Kasumi-1 (cell line): ENCODE results near the gene AGAP3.

ENCODE experiments used
- DNase-seq, 2 experiments: peaks; one replicate each; lab custom pipeline; 2025; lab: John Stamatoyannopoulos, UW

Gene AGAP3

DNA sequence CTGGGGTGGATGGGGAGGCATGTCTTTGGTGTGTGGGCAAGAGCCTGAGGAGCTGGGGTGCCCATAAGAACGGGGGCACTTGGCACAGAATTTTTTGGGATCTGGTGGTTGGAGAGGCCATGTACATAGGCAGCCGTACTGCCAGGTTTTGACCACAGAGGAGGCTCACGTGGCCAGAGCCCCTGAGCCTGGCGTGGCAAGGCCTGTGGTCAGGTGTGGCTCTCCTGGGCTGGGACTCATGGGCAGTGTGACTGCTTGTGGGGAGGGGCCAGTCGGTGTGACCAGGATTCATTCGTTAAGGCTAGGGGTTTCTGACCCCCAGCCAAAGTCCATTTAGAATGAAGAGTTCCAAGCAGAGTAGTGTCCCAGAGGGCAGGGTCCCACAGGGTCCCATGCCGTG, 38.2 kb downstream of the AGAP3 start:
- no peak for DNase-seq

DNA sequence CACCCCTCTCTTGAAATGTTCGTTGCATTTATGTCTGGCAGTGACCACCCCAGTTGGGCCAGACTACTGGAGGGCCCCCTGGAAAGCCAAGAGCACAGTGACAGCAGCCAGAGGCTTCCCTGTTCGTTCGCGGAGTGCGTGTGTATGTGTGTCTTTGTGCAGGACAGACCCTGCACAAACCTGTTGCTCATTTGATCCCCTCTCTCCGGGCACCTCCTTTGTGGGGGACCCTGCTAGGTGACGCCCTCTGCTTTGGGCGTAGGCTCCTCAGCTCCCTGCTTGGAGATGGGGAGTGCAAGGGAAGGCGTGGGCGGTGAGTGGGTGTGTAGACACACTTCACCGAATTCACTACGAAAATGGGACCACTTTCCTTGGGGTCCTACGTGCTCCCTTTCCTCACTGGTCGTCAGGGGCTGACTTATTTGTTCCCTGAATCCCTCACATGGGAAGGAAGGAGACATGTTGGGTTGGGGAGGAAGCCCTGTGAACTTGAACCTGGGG, 38.7 kb downstream of the AGAP3 start:
- no peak for DNase-seq

DNA sequence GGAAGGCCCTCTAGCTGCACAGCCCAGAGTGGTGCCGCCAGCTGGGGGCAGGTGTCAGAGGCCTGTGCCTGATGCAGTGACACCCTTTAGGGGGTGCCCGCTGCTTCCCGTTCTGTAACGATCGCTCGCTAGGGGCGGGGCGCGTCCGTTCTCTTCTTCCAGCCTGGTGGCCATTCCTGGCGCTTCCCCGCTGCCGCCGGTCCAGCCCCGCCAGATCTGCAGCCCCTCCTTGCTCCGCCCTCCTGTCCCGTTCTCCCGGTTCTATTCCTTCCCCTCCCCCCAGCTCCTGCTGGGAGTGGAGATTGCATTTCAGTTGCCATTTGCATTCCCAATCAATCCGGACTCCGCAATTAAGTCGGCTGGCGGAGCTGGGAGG, 39.2 kb downstream of the AGAP3 start:
- no peak for DNase-seq

DNA sequence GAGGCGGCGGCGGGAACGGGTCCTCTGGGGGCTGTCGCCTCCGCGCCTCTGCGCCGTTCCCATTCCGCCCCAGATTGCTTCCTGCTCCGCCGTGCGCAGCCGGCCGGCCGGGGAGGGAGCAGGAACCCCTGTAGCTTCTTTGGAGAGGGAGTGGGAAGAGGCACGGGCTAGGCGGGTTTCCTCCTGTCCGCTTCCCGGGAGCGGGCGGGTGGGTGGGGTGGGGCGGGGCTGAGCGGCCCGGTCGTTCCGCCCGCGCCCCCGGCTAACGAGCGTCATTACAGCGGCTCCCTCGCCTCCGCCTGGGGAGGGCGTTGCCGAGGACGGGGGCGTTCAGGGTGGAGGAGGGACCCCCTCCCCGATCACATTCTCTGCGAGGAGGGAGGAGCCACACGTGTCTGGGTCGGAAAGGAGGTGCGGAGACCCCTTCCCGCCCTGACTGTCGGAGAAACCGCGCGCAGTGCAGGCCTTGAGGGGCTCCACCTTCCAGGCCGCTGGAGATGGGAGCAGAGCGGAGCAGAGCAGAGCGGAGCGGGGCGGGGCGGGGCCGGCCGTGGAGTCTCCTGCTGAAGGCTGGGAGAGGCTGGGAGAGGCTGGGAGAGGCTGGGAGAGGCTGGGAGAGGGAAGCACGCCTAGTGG, 39.7 kb downstream of the AGAP3 start:
- DNase-seq: no peak

DNA sequence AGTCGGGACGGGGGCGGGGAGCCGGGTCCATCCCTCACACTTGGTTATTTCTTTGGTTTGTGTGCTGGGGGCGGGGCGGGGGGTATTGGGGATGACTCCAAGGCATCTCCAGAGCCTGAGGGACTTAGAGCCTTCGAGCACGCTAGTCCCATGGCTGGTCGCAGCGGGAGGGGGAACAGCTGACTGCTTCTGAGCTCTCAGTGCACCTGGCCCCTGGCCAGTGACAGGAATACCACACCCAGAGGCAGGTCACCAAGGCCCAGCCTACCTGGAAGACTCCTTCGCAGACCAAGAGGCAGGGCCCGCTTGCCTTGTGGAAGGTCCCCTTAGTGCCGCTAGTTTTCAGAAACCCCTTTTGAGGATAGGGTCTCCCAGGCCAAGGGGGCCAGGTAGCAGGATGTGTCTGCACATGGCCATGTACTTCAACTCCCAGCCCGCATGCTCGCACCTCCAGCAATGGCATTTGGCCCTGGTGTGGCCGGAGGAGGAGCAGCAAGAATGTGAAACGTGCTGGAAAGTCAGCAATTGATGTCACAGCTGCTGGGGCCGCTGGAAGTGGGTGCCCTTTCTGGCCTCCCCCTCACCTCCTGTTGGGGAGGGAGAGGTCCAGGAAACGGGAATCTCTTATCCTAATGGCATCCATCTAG, 40.3 kb downstream of the AGAP3 start:
- no peak for DNase-seq

DNA sequence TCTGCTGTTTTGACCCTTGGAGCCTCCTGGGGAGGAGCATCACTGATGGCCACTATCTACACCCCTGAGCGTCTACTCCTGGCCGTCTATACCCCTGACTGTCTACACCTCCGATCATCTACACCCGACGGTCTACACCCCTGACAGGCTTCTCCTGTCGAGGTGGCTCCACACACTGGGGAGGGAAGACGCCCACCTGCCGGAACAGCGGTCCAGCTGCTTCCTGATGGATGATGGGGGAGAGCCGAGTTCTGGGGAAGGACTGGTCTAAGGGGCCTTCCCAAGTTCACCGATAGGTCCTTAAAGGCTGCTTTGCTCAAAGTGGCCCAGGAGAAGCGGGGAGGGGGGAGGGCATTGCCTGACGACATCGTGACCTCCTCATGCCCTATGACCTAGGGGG, 41.9 kb downstream of the AGAP3 start:
- no peak for DNase-seq

DNA sequence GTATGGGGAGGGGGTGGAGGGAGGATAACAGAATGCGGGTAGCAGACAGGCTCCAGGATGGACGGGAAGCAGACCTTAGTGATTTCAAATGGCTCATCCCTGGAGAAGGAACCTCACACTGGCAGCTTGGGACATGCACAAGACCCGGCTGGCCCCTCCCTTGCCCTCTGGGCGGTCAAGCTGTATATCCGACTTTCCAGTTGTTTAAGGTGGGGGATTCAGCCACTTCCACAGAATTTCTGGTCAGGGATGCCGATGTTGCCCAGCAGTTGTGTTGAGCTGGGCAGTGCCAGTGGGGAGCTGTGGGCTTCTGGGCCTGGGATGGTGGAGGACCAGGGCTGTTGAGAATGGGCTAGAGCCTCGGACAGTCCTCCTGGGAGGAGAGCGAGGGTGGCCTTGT, 42.4 kb downstream of the AGAP3 start:
- no peak for DNase-seq

DNA sequence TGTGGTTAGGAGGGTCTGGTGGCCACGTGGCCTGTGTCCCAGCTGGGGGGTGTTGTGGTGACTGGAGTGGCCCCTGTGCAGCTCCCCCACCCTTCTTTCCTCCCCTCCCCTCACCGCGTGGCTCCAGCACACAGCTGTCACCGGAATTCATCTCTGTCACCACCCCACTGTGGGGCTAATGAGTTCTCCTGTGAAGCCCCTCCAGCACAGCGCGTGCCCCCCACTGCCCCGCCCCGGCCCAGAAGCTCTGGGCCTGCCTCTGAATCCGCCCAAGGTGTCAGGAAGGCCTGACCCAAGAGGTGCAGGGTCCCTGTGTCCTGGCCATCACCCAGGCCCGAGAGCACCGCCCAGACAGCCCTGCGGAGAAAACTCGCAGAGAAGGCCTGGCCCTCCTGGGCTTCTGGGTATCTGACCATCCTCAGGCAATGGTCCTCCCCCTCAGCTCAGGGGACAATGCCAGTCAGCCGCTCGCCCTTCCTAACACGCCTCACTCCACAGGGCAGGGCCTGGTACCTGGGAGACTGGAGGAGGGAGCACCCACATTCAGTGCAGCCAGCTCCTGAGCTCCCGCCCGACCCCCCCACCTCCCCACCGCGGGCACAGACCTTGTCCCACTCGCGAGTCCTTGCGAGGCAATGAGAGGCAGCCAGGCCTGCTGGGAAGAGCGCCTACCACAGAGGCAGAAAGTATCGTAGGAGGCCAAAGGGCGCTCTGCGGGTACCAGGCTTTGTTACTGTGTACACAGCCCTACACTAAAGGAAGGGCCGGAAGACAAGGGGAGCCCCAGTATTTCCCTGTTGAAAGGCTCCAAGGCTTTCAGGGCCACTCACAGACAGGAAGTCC, 43.1 kb downstream of the AGAP3 start:
- no peak for DNase-seq

DNA sequence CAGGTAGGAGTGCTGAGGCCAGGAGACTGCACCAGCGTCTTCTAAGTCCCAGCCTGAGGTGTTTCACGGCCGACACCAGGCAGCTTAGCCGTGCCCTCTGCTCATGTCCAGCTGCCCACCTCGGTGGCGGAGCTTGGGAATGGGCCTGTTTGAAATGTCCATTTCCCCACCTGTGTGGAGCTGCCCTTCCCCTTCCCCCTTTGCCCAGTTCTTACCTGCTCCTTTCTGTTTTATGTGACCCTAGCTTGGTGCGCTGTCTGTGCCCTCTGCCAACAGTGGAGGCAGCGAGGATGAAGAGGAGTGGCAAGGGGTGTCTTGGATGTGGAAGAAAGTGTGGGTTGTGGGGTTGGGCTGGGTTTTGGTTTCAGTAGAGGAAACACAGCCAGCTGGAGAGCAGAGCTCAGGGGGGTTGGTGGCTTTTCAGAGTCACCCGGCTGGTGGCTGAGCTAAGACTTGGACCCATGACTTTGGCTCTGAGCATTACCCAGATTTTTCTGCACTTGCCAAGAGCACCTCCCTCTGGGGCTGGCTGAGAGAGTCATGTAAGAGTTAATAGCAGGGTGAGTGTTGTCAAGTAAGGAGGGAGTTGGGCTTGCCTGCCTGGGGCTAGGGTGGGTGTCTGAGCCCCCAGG, 43.8 kb downstream of the AGAP3 start:
- DNase-seq: no peak

DNA sequence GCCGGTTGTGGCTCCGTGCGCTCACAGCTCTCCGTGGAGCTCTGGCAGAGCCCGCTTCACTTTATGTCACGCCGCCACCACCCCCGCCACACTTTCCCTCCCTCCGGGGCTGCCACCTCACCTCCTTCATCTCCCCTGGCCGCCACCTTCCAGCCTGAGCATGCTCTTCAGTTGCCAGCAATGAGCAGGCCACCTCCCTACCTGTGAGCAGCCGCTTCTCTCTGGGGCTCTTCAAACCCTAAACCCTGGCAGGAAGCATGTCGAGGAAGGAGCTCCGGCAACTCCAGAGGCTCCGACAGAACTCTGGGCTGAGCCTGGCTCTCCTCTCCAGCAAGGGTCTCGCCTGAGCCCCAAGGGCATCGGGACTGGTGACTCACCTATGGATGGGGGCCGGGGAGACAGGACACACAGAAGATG, 44.5 kb downstream of the AGAP3 start:
- no peak for DNase-seq

DNA sequence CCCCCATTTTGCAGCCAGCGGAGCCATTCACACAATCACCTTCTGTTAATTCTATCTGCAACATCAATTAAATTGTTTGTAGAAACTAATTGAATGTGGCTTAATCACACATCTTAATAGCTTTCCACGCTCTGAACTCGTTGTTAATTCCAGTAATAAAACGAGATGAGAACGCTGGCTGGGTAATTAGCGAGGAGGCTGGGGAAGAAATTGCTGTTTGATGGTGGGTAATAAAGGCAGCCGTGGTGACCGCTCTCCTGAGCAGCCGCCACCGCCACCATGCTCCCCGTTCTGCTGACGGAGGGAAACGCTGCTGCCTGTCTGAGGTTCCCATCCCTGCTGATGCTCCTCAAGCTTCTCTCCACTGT, 44.9 kb downstream of the AGAP3 start:
- no peak for DNase-seq

DNA sequence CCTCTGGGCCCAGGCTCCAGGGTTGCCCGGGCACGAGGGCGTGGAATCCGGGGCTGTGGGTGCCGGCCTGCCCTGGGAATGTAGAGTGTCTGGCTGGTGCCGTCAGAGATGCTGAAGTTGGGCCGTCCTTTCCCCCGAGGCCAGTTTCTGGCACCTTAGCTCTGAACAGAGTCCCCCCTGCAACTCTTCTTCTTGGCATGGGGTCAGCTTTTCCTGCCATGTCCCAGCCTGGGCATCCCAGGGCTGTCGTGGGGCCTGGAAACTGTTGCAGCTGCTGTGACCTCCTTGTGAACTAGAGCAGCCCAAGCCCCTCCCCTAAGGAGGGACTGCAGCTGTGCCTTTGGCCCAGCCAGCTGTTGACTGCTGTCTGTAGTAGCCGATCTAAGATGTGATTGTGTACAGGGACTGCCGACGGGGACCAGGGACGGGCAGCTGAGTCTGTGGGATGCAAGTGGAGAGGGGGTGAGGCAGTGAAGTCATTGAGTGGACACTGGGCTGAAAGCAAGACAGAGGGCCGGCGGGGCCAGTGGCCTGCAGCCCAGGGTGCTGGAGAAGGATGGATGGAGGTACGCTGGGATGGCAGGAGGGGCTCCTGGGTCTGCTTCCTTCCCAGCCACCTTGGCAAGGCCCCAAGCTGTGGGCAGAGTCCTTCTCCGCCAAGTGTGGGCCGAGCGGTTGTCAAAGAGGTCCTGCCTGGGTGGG, 45.5 kb downstream of the AGAP3 start:
- no peak for DNase-seq

DNA sequence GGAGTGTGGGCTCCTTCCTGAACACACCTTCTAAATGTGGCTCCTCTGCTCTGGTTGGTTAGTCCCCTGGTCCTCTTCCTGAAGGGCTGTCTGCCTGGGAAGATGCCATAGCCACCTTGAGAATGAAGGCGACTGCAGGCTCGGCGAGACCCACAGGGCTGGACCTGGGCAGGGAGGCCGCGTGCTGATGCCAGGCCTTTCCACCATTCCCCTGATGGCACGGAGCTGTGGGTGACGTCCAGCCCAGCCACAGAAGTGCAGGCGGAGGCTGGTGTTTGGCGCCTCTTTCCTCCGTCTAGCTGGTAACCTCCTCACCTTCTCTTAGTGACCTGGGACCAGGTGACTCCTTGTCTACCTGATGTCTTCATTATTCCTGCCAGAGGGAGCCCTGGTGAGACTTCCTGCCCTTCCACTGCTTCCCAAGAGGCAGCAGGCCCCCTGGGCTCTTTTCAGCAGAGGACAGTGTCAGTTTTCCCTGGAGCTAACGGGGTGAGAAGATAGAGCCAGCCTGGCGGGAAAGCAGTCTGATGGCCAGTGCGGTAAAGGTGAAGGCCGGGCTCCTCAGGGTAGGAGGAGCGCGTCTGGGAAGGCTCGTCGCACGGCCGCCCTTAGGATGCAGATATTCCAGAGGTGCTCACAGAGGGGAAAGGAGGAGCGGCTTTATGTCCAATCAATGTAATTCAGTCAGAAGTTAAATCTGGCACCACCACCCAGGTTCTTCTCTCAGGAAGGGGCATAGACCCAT, 46.4 kb downstream of the AGAP3 start:
- DNase-seq: no peak

DNA sequence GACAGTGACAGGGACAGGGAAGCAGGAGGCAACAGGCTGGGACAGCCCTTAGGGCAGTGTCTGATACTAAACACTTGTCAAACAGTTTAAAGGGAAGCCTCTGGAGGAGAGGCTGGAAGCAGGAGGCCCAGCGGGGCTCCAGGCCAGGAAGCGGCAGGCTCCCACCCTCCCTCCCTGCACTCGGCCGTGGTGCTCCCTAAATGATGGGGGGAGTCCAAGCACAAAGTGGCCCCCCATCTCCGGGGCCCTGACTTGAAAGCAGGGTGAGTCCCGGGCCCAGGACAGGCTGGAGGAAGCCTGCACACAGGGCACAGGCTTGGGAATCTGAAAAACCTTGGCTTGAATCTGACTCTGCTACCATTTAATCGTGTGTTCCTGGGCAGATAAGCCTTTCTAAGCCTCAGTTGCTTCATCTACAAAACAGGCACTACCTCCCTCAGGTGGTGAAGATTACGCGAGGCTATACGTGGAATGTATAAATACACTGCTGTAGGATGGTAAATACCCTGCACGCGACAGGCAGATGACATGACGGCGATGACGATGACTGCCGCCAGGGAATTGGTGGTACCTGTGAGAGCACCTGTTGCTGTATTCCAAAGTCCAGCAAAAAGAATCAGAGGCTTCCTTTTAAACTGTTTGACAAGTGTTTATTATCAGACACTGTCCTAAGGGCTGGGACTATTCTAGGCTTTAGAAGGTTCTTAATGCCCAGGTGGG, 47.2 kb downstream of the AGAP3 start:
- DNase-seq: no peak

DNA sequence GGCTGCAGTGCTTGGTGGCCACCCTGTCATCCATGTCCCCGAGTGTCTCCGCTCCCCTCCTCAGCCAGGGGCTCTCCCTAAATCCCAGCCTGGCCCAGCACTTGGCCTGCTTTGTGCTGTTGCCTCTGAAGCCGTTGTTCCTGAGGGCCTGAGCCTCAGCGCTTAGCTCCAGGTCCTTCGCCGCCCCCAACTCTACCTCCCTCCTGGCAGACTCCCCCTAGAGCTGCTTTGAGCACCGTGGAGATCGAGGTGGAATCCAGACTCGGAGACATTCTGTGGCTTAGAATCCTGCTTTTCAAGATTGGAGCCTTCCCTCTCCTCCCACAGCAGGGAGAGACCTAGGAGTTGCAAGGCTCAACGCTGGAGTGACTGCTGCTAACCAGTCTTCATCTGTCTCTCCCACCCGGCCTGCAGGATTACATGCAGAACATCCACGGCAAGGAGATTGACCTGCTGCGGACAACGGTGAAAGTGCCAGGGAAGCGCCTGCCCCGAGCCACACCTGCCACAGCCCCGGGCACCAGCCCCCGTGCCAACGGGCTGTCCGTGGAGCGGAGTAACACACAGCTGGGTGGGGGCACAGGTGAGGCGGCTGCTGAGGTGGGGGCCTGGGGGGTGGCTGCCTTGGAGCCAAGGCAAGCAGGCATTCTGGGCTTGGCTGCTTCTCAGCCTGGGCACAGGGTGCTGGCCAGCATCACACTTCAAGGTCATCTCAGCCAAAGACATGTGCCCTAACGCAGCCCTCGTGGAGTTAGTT, 47.9 kb downstream of the AGAP3 start:
- no peak for DNase-seq

DNA sequence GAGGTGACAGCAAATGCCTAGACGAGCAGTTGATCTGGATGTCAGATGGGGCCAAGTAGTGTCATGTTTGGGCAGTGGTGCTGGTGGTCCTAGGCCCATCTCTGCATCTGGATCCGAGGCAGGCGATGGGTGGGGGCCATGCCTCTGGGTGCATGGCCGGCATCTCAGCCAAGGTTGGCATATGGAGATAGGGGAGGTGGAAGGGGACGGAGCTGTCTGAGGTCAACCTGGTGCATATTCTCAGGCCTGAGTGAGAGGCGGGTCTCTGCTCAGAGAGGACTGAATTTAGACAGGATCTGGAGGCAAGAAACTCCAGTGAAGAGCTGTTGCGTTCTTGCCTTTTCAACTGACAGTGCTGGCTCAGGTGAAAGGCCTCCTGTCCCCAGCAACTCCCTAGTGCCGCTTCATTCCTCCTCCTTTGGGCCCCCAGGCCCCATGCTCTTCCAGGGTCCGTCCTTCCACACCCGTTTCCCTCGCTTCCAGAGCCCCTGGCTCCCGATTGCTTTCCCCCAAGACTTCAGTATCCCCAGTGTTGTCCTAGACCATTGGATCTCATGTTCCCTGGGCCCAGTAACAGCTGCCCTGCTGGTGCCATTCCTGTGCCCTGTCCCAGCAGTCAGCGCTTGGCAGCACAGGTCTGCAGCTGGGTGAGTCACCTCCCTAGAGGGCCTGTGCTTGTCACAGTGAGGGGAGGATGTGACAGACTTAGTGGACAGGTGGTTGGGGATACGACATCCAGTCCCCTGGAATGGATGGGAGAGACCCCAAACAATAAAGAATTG, 48.7 kb downstream of the AGAP3 start:
- no peak for DNase-seq

DNA sequence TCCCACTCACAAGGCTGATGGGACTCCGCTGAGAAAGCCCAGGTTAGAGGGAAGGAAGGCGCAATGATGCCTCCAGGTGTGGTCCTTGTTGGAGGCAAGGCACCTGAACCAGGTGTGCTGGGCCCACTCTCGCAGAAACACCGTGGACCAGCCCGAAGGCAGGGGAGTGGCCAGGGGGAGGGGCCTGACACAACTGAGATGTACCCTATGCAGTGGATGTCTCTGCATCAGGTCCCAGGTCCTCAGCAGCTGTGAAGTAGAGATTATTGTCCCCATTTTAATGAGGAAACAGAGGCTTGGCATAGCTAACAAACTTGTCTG, 49.2 kb downstream of the AGAP3 start:
- no peak for DNase-seq

DNA sequence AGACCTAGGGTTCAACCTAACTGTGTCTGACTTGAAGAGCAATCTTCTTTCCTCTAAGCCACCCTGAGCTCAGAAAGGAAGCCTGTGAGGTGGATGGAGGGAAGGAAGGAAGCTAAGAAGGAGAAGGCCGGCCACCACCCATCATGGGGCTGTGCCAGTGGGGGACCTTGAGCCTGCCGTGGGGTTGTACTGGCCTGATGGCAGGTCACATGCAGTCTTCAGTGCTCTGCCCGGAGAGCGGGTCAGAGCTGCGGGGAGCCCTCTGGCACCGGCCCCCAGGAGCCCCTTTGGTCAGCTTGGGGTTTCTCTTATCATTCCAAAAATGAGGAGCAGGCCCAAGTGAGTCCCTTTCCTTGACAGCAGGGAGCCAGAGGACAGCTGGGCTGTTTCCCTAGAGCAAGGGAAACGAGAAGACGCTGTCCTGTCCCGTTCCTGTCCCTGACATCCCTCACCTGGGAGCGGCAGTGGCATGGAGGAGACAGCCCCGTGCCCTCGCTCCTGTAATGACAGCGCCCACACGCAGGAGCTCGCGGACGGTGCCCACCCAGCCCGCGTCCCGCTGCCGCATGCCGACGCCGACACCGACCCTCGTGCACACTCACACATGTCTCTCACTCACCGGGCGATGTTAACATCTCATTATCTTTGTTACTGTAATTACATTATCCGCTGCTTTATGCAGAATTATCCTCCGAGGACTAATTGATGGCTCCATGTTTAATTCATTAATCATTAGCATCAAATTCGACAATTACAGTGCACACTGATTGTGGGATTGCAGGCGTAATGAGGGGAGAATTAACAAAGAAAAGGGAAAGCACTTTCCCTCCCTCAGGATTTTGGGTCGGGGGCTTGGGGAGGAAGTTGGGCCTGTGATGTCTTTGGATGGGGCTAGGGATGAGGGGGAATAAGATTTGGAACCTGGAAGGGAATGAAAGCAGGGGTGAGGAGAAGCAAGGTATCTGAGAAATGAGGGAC, 49.9 kb downstream of the AGAP3 start:
- DNase-seq: no peak
